NCI-H1105 treated with DMSO at 0.1 percent for 48 hours (cell line): Measurements from ENCODE around the gene COL9A3.

Source experiments
- DNase-seq: peaks from one replicate; lab custom pipeline; 2025; lab: John Stamatoyannopoulos, UW

The COL9A3 gene

GRCh38 chr20:62816884-62817873 lies at the start of gene COL9A3:
COL9A3 (plus strand) TSS chr20:62817050; CDS start chr20:62817065, 15 bp downstream.
- peak; percentile 19 for DNase-seq

GRCh38 chr20:62768234-62768546 lies 48.7 kb upstream of the COL9A3 start:
- DNase-seq = no peak

GRCh38 chr20:62768551-62769287 lies 48.1 kb upstream of the COL9A3 start:
- peak; percentile 59 for DNase-seq

DNA sequence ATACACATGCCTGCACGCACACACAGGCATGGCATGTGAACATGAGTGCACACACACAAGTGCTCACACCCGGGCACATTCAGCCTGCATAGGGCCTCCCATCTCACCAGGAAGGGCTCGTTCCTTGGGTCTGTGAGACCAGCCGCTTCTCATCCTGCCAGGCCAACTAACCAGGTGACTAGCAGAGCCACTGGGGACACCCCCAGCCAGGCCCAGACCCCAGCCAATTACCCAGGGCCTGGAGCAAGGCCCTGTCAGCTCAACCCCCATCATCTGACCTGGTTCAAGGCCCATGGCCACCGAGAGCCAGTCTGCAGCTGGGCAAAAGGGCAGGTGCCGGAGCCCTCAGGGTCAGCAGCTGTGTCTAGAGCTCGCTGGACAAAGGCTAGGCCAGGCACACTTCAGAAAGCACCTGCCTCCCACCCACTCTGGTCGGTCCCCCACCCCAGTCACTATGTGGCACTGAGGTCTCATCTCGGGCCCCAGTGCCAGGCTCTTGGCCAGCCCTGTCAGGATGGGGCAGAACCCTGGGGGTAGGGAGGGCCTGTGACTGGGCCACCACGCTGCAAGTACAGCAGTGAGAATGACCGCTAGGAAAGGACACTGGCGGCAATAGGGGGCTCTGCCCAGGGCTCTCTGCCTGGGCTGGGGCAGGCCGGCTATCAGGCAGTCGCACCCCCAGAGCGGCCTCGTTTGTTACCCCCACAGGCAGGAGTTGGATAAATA lies 47.3 kb upstream of the COL9A3 start:
- DNase-seq = no peak

GRCh38 chr20:62770111-62770910 lies 46.5 kb upstream of the COL9A3 start:
- DNase-seq = no peak

GRCh38 chr20:62770916-62771315 lies 45.9 kb upstream of the COL9A3 start:
- no peak for DNase-seq

- DNase-seq = no peak
Observed at GRCh38 chr20:62771396-62772102, 45.3 kb upstream of the COL9A3 start.

DNA sequence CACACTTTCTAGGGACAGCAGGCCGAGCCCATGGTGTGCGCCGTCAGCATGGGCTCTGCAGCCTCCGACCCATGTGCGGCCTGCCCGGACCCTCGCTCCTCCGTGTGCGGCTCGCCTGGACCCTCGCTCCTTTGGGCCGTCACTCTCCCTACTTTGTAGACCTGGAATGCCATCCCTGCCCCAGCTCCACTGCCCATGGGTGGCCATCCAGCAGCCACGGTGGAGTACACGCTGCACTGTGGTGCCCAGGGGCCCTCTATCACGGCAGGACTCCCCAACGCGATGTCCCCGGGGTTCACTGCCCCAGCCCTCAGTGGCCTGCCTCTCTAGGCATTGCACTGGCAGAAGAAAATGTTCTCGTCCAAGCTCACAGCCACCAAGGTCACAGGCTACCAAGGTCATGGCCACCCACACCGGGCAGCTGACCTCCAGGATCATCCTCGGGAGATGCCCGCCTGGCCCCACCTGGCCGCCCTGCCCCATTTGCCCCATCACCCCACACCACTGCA lies 44.7 kb upstream of the COL9A3 start:
- DNase-seq = no peak

- no peak for DNase-seq
Observed at GRCh38 chr20:62772619-62772989, 44.2 kb upstream of the COL9A3 start.

DNA sequence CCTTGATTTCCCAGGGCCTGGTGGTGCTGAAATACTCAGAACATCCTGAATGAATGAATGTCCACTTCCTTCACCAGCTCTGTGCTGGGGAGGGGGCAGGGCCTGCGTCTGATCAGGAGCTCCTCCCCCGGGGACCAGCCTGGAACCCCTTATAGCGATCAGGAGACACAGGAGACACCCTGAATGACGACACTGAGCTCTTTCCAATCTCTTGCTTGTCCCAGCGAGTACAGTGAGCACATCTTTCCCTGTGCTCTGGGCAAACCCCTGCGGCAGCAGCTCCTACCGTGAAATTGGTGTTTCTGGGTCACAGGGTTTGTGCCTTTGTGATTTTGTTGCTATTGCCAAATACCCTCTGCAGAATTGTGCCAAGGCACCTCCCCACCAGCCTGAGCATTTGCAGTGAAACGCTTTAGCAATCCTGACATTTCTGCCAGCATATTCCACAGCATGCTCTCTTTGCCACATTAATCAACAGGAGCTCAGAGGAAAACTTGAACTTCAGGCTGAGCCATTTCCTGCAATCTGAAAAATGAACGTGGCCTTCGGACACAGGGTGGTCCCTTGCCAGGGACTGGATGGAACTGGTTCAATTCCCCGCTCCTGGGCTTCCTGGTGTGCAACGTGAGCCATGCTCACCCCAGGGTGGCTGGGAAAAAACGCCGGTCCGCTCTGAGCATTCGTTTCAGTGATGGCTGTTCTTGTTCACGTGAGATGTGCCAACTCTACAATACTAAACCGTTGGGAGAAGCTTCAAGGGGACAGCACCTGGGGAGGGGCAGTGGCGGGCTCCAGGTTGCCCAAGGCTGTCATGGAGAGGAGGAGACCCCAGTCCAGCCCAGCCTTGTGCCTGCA lies 43.6 kb upstream of the COL9A3 start:
- DNase-seq = no peak

DNA sequence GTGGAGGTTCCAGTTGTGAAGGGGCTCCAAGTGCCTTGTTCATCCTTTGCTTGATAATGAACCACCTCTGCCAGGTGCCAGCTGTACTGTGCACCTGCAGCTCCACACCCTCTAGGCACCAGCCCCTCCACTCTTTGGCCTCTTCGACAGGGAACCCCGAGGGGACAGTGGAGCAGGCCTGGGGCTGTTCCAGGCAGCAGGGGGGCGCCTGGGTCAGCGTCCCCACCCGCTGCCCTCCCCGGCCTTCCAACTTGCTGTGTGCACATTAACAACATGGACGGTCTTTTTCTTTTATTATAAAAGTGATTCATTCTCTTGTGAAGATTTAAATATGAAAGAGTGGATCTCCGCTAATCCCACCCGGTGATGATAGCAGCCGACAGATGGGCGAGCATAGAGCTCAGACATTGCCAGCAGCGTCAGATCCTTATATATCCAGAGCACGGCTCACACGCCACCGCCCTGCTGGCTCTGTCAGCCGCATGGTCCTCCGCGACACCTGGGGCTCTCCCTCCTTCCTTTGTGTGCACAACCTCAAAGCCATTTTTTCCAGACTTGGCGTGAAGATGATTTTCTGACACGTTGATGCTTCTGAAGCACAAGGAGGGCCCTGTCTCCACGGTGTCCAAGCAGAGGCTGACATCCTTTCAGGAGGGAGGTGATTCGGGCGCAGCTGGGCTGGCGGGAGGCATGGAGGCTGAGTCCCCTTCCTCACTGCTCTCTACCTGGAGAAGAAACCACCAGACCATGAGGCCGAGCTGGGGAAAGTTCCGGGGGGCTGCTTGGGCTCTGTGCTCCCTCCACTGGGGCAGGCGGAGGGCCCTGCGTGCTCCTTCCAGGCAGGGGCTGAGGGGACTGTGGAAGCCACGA lies 42.8 kb upstream of the COL9A3 start:
- peak; percentile 4 for DNase-seq

DNA sequence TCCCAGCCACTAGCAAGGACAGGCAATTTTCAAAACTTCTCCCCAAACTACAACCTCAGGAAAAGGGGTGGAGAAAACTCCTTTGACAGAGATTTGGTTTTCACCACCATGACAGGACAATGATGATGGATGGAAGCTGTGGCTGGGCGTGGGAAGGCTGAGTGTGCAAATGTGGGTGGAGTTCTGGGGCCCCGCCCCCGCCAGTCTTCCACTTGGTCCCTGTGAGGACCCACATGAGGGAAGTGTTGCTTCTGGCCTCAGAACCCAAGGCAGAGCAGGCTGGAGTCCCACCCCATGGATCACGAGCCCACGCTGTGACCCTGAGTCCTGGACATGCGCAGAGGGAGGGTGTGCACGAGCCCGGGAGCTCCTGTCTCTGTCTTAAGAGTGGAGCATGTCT lies 42.1 kb upstream of the COL9A3 start:
- DNase-seq = no peak

DNA sequence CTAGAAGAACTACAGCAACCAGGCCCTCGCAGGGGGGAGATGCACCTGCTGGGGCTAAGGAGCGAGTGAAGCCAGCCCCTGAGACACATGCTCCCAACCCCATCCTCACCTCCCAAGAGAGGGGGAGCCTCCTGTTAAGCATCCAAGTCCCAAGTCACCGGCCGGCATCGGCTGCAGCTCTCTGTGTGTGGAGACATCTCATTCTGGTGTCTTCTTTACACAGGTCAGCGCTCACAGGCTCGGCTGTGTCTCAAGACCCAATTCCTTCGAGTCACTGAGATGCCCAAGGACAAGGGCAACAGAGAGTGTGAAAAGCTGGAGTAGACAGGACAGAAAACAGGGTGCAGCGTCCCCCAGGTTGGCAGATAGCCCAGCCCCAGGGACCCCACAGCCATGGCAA lies 41.6 kb upstream of the COL9A3 start:
- DNase-seq = no peak

- DNase-seq = no peak
Observed at GRCh38 chr20:62776035-62776691, 40.7 kb upstream of the COL9A3 start.

DNA sequence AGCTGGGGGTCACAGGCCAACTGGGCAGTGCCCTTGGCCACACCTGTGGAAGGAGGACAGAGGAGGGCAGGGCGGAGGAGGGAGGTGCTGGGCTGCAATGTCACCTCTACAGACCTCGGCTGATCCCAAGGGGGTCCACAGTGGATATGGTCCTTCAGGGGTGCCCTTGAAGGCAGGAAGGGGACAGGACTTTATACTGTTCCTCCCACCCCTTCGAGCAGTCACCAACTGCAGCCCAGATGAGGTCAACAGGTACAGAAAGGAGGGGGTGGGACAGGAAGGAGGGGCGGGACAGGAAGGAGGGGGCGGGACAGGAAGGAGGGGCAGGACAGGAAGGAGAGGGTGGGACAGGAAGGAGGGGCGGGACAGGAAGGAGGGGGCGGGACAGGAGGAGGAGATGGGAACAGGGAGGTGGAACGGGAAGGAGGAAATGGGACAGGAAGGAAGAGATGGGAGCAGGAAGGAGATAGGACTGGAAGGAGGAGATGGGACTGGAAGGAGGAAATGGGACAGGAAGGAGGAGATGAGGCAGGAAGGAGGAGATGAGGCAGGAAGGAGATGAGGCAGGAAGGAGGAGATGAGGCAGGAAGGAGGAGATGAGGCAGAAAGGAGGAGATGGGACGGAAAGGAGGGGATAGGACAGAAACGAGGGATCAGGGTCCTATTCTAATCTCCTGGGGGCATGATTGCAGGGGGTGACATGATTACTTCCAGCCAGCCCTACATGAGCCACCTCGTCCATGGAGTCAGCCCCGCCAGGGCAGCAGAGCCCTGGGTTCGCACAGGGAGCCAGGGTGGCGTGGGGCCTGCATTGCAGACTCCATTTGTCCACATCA lies 39.9 kb upstream of the COL9A3 start:
- DNase-seq = no peak

DNA sequence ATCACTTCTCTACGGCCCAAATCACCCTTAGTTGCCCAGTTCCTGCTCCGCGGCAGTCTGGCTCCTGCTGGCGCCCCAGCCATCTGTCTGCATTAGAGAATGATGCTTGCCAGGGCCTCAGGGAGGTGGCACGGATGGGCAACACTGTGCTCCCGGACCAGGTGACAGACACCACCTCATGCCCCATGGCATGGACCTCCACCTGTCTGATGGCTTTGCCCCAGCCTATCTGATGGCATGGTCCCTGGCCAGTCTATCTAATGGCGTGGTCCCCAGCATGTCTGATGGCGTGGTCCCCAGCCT lies 39.4 kb upstream of the COL9A3 start:
- DNase-seq = no peak

DNA sequence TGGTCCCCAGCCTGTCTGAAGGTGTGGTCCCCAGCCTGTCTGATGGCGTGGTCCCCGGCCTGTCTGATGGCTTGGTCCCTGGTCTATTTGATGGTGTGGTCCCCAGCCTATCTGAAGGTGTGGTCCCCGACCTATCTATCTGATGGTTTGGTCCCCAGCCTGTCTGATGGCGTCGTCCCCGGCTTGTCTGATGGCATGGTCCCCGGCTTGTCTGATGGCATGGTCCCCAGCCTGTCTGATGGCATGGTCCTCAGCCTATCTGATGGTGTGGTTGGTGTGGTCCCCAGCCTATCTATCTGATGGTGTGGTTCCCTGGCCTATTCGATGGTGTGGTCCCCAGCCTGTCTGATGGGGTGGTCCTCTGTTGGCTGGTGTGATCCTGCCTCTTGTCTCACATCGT lies 38.8 kb upstream of the COL9A3 start:
- DNase-seq = no peak
